GM21737 (cell line): ENCODE results near the gene CACNA2D2.

Source experiments
- ATAC-seq: cut with Tn5 transposase; IDR thresholded peaks from one replicate; pipeline ENCODE4 v1.9.1; 2021; ENCODE audit warnings: mild to moderate bottlenecking, moderate library complexity; ENCODE audit not compliant: unreplicated experiment

CACNA2D2 gene

GRCh38 chr3:50331364-50331907 lies 172.0 kb downstream of the CACNA2D2 start:
- ATAC-seq, result no peak

DNA sequence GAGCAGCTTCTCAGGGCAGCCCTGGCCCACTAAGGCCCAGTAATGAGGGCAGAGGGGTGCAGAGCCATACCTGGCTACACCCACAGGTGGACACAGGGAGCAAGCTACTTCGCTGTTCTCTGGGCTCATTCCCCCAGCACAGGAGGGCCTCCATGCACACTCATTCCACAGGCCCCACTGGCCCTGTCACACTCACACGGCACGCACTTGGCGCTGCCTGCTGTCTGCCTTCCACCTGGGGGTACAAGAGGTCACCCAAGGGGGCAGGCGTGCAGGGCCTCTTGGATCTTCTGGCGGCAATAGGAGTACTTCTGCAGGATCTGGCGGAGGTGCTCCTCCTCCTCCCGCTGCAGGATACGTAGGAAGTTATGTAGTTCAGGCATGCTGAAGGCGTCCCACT lies 173.1 kb downstream of the CACNA2D2 start:
- no peak for ATAC-seq

DNA sequence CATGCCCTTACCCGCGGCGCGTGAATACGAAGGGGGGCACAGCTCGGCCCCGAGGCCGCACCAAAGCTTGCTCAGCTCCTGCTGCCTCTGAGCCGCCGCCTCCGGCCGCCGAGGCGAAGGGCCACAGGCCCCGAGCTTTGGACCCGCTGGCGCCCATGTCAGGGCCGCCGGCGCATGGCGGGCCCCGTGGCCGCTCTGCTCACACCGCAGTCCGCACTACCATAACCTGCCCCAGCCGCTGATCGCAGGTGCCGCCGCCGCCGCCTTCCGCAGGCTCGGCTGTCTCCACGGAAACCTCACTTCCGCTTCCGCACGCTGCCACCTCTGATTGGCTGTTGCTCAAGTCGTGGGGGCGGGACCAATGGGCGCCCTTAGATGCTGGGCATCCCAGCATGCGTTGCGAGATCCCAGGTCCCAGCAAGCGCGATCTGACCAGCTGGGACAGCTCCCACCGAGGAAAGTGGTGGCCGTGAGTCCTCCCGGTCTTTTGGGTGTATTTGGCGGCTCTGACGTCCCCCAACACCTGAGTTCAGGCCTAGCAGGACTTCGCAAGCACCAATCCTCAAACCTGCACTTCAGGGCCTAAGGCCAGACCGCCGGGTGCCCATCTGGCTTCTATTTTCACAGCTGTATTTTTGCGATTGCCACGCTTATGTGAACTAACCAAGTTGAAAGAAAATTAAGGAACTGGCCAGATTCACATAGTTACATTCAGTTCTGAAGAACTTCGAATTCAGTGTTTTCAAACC lies 175.3 kb downstream of the CACNA2D2 start, which contains the start of gene TUSC2:
Gene TUSC2, minus strand, starts transcription at position 281 of the 749 bp plus-strand sequence. Its CDS starts 124 bp downstream, at position 157.
- ATAC-seq, result peak; percentile 75

DNA sequence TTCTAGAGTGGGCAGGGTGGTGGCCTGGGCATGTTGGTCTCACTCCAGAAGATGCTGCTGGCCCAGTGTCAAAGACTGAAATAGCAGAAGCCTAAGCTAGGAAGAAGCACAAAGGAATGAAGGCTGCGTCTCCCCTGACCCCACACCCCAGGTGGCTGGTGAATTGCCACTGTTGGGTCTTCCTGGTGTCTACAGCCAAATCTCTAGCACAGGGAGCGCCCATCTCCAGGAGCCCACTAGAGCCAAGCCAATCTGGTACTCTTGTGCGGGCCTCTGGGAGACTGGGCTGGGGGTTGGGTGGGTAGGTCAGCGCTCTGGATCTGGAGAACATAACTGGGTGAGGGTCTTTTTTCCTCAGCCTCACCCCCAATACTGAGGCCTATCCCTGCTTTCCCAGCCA lies 176.3 kb downstream of the CACNA2D2 start:
- ATAC-seq, result no peak

DNA sequence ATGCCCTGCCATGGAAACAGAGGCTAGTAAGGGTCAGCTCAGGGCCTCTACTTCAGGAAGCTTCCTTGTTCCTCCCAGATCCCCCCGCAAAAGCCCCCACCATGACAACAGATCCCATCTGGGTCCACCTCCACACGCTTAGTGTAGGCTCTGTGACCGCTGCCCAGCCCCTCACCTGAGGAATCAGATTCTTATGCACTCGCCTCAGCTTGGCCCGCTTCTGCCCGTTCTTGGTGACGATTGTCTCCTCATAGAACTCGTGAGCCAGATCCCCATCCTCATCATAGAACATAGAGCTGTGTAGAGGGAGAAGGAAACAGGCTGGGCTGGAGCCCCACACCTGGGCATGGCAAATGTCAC lies 177.3 kb downstream of the CACNA2D2 start:
- no peak for ATAC-seq

- no peak for ATAC-seq
Observed at GRCh38 chr3:50325497-50326181, 177.8 kb downstream of the CACNA2D2 start.

DNA sequence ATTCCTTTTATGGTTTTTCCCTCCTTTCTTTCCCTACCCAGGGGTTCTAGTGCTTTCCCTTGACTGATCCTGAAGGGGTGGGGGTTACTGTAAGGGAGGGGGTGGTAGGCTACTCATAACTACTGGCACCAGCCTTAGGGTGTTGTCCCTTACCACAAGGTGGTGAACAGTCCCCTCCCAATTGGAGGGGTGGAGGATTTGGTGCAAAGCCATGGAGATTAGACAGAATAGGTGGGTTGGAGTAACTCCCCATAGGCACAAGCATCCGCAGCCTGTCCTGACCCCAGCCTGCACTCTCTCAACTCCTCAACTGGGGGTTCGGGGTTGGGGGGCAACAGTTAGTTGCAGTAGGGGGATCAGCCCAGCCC lies 178.3 kb downstream of the CACNA2D2 start:
- no peak for ATAC-seq

- no peak for ATAC-seq
Observed at GRCh38 chr3:50324351-50325112, 178.9 kb downstream of the CACNA2D2 start.

DNA sequence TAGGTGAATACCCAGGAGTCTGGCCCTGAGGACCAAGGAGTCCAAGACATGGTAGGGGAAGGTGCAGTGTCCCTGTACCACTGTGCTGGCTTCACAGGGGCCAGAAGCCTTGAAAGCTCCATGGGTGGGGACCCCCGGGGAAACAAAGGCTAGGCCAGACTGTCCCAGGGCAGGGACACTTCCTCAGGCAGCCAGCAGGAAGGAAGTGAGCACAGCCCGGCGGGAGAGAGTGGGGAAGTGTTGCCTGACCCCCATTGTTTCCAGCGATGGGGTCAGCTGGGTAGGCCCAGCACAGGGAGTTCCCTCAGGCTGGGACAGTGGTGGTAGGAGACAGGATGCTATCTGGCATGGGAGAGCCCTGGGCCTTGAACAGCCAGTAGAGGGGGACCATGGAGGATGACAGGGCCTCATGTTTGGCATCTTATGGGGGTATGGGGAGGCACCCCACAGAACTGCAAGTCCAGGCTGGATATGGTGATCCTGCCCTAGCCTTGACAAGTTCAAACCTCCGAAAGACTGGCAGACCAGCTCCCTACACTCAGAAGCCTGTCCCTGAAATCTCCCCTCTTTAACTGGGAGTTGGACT lies 179.7 kb downstream of the CACNA2D2 start:
- no peak for ATAC-seq

DNA sequence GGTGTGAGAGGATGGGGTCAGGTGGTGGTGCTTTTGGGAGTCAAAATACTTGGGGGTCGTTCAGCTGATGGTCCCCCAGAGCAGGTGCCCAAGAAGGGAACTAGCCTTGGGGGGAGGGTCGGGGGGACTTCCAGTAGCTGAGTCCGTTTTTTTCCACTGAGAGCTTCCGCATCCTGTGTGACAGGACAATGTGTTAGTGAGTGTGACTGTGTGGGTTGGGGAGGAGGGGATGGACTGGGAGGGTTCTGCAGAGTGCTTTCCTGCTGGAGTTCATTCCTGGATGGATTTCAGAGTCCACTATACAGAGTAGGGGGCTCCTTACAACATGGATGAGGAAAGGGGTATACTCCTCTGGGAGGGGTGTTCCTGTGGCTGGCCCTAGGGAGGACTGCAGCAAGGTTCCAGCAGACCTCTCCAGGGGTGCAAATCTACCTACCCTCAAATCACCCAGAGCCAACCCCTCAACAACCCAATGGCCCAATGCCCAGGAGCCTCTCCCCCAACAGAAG lies 180.3 kb downstream of the CACNA2D2 start:
- no peak for ATAC-seq

- no peak for ATAC-seq
Observed at GRCh38 chr3:50322386-50323091, 180.9 kb downstream of the CACNA2D2 start, which contains the start of gene HYAL2. Gene HYAL2 (minus strand): TSS chr3:50322745. CDS start chr3:50320489, 2,256 bp downstream.

GRCh38 chr3:50322115-50322385 lies 181.4 kb downstream of the CACNA2D2 start:
- ATAC-seq, result no peak

GRCh38 chr3:50321336-50322114 lies 181.9 kb downstream of the CACNA2D2 start:
- ATAC-seq, result peak; percentile 65

GRCh38 chr3:50320853-50321335 lies 182.5 kb downstream of the CACNA2D2 start:
- ATAC-seq, result peak; percentile 45

DNA sequence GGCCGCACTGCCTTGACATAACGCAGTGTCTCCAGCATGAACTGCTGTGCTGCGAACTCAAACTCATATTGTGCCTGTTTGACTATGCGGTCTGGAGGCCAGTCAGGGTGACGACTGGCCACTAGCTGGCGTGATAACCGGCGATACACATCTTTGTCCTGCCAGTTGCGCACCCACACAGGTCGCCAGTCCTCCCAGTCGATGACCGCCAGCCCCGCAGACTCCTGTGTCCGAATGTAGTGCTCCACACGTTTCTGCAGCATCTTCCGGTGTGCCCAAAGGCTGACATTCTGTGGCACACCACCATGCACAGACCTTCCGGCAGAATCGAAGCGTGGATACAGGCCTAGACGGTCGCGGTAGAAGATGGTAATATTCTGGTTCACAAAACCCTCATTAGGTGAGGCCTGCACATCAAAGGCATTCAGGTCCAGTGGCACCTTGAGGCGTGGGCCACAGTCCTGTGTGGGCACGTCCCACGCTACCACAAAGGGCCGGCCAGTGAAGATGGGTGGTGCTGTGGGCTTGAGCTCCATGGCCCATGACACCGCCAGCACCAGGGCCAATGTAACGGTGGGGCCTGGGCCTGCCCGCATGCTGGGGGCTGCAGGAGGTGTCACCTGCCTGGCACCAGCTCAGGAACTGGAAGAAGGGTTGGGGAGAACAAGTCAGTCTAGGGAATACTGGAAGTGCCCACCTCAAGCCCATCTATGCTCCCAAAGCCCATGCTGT lies 183.4 kb downstream of the CACNA2D2 start:
- ATAC-seq, result no peak

DNA sequence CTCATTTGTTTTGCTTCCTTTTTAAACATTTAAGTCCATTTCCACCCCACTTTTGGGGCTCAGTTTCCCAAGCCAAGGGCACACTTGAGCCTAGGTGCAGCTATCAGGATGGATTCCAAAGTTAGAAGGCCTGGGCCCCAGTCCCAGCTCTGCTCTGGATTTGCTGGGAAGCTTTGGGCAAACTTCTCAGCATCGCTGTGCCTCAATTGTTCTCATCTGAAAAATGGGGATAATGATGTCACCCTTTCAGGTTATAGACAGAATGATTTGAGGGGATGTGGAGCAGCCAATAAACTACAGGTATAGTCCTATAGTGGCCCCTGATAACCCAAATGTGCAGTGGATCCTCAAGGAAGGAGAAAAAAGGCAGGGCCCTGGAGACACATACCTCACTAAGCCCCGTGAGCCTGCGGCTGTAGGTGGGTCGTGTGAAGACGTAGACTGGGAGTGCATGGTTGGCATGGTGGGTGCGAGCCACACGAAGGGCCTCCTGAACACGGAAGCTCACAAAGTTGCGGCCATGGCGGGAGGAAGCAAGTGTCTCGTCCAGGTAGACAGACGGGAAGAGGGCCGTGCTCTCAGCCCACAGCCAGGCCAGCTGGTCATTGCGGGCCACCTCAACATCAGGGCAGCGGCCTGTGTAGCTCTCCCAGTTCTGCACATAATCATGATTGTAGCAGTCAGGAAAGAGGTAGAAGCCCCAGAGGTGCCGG lies 184.1 kb downstream of the CACNA2D2 start:
- ATAC-seq, result no peak

GRCh38 chr3:50318615-50319014 lies 184.8 kb downstream of the CACNA2D2 start:
- ATAC-seq, result no peak

GRCh38 chr3:50318163-50318562 lies 185.3 kb downstream of the CACNA2D2 start:
- no peak for ATAC-seq
